Measurements from ENCODE around the gene ERC1.

GRCh38 chr12:1494856-1495255 lies 503.8 kb downstream of the ERC1 start:
- TF ChIP-seq POLR2A (IDR thresholded peaks at IDR 0.05; ENCODE audit: low read depth, low read length) (no peak), POLR2AphosphoS5 (IDR thresholded peaks at IDR 0.05; ENCODE audit: low read depth, low read length) (no peak), TAF1 (IDR thresholded peaks at IDR 0.05; ENCODE audit: low read depth, low read length) (no peak), POU2F2 (IDR thresholded peaks at IDR 0.05; ENCODE audit: low read depth, low read length) (no peak)
